Measurements from ENCODE around the gene XPO1.

The XPO1 gene

DNA sequence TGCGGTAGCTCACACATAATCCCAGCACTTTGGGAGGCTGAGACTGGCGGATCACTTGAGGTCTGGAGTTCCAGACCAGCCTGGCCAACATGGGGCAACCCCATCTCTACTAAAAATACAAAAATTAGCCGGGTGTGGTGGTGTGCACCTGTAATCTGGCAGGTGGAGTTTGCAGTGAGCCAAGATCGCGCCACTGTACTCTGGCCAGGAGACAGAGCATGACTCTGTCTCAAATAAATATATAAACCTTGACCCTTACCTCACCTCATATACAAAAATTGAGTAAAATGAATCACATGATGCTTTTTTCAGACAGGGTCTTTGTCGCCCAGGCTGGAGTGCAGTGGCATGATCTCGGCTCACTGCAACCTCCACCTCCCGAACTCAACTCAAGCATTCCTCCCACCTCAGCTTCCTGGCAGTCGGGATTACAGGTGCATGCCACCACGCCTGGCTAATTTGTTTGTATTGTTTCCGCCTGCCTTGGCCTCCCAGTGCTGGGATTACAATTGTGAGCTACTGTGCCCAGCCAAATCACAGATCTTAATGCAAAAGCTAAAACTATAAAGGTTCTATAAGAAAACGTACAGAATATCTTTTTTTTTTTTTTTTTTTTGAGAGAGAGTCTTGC is 25.3 kb downstream of the XPO1 start:
- H3K27ac ChIP-seq: peak overlapping the region; percentile 15
- POLR2A ChIA-PET (ENCODE audit: low non-redundant PET): no interaction called here
- CTCF ChIA-PET: interaction anchor here (0.7 kb wide), 1 partner anchor 381 kb away, joined by 3 read pairs; no protein-coding TSS in a partner anchor
- TF ChIP-seq, protein P1, sequence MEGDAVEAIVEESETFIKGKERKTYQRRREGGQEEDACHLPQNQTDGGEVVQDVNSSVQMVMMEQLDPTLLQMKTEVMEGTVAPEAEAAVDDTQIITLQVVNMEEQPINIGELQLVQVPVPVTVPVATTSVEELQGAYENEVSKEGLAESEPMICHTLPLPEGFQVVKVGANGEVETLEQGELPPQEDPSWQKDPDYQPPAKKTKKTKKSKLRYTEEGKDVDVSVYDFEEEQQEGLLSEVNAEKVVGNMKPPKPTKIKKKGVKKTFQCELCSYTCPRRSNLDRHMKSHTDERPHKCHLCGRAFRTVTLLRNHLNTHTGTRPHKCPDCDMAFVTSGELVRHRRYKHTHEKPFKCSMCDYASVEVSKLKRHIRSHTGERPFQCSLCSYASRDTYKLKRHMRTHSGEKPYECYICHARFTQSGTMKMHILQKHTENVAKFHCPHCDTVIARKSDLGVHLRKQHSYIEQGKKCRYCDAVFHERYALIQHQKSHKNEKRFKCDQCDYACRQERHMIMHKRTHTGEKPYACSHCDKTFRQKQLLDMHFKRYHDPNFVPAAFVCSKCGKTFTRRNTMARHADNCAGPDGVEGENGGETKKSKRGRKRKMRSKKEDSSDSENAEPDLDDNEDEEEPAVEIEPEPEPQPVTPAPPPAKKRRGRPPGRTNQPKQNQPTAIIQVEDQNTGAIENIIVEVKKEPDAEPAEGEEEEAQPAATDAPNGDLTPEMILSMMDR (conservative IDR thresholded peaks at IDR 0.05; ENCODE audit: low read depth): no peak
- DNase-seq (ENCODE audit: low spot score): no peak

DNA sequence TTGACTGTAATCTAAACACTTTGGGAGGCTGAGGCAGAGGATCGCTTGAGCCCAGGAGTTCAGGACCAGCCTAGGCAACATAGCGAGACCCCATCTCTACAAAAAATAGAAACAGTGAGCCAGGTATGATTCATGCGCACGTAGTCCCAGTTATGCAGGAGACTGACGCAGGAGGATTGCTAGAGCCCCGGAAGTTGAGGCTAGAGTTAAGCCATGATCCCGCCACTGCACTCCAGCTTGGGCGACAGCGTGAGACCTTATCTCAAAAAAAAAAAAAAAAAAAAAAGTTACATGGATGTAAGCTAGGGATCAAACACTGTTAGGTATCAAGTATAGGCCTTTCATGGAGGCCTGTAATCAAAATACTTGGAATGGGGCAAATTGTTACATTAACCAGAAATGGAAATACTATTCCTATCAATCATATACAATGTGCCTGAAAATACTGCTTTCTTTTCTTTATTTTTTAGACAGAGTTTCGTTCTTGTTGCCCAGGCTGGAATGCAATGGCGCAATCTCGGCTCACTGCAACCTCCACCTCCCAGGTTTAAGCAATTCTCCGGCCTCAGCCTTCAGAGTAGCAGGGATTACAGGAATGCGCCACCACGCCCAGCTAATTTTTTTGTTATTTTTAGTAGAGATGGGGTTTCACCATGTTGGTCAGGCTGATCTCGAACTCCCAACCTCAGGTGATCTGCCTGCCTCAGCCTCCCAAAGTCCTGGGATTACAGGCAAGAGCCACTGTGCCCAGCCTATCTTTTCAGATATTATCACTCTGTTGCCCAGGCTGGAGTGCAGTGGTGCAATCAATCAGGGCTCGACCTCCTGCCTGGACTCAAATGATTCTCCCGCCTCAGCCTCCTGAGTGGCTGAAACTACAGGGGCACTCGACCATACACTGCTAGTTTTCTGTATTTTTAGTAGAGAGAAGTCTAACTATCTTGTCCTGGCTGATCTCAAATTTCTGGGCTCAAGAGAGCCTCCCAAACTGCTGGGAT is 27.2 kb downstream of the XPO1 start:
- CTCF ChIA-PET: no interaction called here
- peak overlapping the region; percentile 72 for H3K27ac ChIP-seq

DNA sequence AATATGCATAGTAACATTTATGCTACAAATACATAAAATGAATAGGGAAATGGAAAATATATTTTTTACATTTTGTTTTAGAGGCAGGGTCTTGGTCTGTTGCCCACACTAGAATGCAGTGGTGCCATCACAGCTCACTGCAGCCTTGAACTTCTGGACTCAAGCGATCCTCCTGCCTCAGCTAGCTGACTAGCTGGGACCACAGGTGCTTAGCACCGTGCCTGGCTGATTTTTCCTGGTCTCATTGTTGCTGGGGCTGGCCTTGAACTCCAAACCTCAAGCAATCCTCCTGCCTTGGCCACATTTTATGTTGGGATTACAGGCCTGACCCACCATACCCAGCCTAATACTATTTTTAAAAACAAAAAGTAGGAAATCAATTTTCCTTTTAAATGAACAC is 33.2 kb downstream of the XPO1 start:
- ChIA-PET CTCF (no interaction called here), POLR2A (ENCODE audit: low non-redundant PET) (no interaction called here)
- TF ChIP-seq, protein P1 (conservative IDR thresholded peaks at IDR 0.05; ENCODE audit: low read depth): no peak
- H3K27ac ChIP-seq: no peak overlapping the region; the same call in 1 of the 2 replicates
- no peak for DNase-seq (ENCODE audit: low spot score)

More for the DNA sequence above, 27.2 kb downstream of the XPO1 start:
- DNase-seq (ENCODE audit: low spot score): no peak
- POLR2A ChIA-PET (ENCODE audit: low non-redundant PET): interaction anchor here (0.6 to 1.0 kb wide), 3 partner anchors 10 to 27 kb away, joined by 3 to 8 read pairs (median 3); partner anchors contain the start of gene XPO1
- TF ChIP-seq, protein P1 (conservative IDR thresholded peaks at IDR 0.05; ENCODE audit: low read depth): no peak

DNA sequence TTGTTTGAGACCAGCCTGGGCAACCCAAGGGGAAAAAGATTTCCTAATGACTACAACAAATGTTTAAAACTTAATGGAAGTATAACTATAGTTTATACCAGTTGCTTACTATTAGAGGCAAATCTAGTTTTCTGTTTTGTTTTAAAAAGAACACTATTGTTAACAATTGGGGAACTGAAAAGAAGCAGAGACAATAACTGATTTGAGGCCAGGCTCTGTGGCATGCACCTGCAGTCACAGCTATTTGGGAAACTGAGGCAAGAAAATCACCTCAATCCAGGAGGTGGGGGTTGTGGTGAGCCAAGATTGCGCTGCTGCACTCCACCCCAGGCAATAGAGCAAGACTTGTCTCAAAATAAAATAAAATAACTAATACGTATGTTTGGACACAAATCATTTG is 39.1 kb downstream of the XPO1 start:
- POLR2A ChIA-PET (ENCODE audit: low non-redundant PET): no interaction called here
- H3K27ac ChIP-seq: no peak overlapping the region
- CTCF ChIA-PET: no interaction called here
- TF ChIP-seq, protein P1 (conservative IDR thresholded peaks at IDR 0.05; ENCODE audit: low read depth): no peak
- DNase-seq (ENCODE audit: low spot score): no peak

DNA sequence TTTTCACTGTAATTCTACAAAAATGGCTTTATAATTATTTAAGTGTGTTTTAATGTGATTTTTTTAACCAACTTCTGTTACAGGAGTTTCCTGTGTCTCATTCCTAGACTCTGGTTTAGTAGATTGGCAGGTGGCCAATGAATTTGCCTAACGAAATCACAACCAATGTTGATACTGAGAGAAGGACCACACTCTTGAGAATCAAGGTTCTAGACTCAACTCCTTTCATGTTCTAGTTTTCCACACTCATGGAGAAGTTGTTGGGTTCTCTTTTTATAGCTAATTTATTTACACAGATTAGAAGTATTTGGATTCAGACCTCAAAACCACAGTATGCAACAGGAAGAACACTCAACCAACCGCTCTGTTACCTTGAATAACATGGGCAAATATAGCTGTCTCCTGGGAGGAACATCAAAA is 44.6 kb downstream of the XPO1 start:
- TF ChIP-seq, protein P1 (conservative IDR thresholded peaks at IDR 0.05; ENCODE audit: low read depth): no peak
- H3K27ac ChIP-seq: no peak overlapping the region

DNA sequence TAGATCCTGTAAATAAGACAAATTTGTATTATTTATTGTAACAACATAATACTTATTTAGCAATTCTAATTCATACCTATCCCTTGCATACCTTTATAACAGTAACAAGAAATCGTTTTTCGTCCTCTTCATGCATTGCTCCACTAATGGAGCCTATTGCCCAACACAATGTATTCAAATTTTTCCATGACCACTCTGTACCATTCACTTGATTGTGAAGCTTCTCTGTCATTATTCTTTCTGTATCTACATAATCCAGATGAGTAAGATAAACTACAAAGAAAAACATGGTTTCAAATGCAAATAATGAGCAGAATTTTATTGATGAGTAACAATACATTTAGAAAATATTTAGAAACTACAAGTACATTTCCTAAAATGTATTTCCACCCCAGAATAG is 45.7 kb downstream of the XPO1 start:
- ChIA-PET CTCF (no interaction called here), POLR2A (ENCODE audit: low non-redundant PET) (no interaction called here)
- no peak for DNase-seq (ENCODE audit: low spot score)
- H3K27ac ChIP-seq: no peak overlapping the region
- TF ChIP-seq, protein P1 (conservative IDR thresholded peaks at IDR 0.05; ENCODE audit: low read depth): no peak

More for the DNA sequence above, 44.6 kb downstream of the XPO1 start:
- no peak for DNase-seq (ENCODE audit: low spot score)
- POLR2A ChIA-PET (ENCODE audit: low non-redundant PET): interaction anchor here (0.5 kb wide), 1 partner anchor 374 kb away, joined by 3 read pairs; no protein-coding TSS in a partner anchor
- CTCF ChIA-PET: no interaction called here

Measured in RWPE1 (cell line).